HG02938 (cell line): ENCODE results near the gene CAPN15.
"Not testable (repeated sequence)": the region's sequence is repeated elsewhere in the genome, so short reads cannot be mapped to it uniquely, and the experiment has no call there.

ENCODE experiments used
- ATAC-seq: cut with Tn5 transposase; IDR thresholded peaks from one replicate; pipeline ENCODE4 v1.9.1; 2021; ENCODE audit warnings: mild to moderate bottlenecking, moderate library complexity; ENCODE audit not compliant: unreplicated experiment

CAPN15 gene

GRCh38 chr16:527015-527903 lies at the start of gene CAPN15:
CAPN15 (plus strand) TSS chr16:527712; CDS start chr16:546839, 19,127 bp downstream.
- ATAC-seq = peak; percentile 56

GRCh38 chr16:478287-478686 lies 49.2 kb upstream of the CAPN15 start:
- ATAC-seq = not testable (repeated sequence)

- ATAC-seq = no peak
Measured at GRCh38 chr16:482468-483185, 44.9 kb upstream of the CAPN15 start.

GRCh38 chr16:483341-484075 lies 44.0 kb upstream of the CAPN15 start:
- ATAC-seq = no peak

GRCh38 chr16:489606-490005 lies 37.9 kb upstream of the CAPN15 start:
- no peak for ATAC-seq

- no peak for ATAC-seq
Measured at GRCh38 chr16:490768-491167, 36.7 kb upstream of the CAPN15 start.

GRCh38 chr16:491220-491919 lies 36.1 kb upstream of the CAPN15 start:
- ATAC-seq = no peak

- no peak for ATAC-seq
Measured at GRCh38 chr16:492211-492875, 35.2 kb upstream of the CAPN15 start.

GRCh38 chr16:494676-495075 lies 32.8 kb upstream of the CAPN15 start:
- ATAC-seq = not testable (repeated sequence)

GRCh38 chr16:495127-495748 lies 32.3 kb upstream of the CAPN15 start:
- ATAC-seq = no peak

GRCh38 chr16:496097-496886 lies 31.2 kb upstream of the CAPN15 start:
- ATAC-seq = no peak

- ATAC-seq = no peak
Measured at GRCh38 chr16:497258-497657, 30.3 kb upstream of the CAPN15 start.

- ATAC-seq = no peak
Measured at GRCh38 chr16:499924-500323, 27.6 kb upstream of the CAPN15 start.

GRCh38 chr16:500709-501108 lies 26.8 kb upstream of the CAPN15 start:
- ATAC-seq = no peak

- no peak for ATAC-seq
Measured at GRCh38 chr16:502179-502943, 25.2 kb upstream of the CAPN15 start.

- no peak for ATAC-seq
Measured at GRCh38 chr16:503150-504071, 24.1 kb upstream of the CAPN15 start.
